Stimulated activated CD4-positive, alpha-beta T cell treated with anti-CD3 and anti-CD28 coated beads, Interleukin-4, amount 100 ng/mL, for 1 hour (primary cell): ENCODE measurements around the gene ZNF138.

ENCODE experiments used
- DNase-seq: peaks from one replicate; pipeline ENCODE4 v3.0.0-alpha.2; 2020

The ZNF138 gene

DNA sequence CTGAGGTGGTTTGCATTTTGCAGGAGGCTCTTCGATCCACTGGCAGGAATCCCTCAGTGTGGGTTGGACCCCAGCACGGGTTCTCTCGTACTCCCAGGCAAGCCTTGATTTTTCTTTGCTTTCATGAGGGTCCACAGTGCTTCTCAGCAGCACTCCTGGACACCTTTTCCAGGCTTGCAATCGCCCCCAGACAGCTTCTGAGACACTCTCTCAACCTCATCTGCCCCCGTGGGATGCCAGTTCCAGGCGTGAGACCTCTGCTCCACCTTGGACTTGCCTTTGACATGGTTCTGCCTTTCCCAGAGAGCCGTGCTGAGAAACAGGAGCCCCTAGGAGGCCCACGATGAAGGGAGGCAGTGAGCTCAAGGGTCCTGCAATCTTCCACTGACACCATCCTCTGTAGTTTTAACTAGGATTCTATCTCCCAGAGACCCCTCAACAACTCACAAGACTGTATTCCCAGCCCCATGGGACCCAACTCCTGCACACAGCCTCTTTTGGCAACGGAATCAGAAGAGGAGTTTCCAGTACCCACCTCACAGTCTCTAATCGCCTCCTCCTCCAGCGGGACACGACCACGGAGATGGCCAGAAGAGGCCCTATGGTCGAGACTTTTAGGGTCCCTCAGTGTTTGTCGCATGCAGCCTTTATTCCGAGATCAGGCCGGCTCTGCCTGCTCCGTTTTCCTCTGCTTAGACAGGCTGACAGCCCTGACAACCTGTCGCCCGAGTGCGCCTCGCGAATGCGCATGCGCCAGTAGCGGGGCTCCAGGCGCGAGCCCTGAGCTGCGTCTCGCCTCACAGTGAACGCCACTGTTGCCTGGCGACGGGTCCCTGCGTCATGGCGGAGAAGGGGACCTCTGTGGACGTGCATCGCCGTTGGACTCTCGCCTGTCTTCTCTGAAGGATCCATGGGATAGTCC lies 82.8 kb downstream of the ZNF138 start:
- peak; percentile 76 for DNase-seq

DNA sequence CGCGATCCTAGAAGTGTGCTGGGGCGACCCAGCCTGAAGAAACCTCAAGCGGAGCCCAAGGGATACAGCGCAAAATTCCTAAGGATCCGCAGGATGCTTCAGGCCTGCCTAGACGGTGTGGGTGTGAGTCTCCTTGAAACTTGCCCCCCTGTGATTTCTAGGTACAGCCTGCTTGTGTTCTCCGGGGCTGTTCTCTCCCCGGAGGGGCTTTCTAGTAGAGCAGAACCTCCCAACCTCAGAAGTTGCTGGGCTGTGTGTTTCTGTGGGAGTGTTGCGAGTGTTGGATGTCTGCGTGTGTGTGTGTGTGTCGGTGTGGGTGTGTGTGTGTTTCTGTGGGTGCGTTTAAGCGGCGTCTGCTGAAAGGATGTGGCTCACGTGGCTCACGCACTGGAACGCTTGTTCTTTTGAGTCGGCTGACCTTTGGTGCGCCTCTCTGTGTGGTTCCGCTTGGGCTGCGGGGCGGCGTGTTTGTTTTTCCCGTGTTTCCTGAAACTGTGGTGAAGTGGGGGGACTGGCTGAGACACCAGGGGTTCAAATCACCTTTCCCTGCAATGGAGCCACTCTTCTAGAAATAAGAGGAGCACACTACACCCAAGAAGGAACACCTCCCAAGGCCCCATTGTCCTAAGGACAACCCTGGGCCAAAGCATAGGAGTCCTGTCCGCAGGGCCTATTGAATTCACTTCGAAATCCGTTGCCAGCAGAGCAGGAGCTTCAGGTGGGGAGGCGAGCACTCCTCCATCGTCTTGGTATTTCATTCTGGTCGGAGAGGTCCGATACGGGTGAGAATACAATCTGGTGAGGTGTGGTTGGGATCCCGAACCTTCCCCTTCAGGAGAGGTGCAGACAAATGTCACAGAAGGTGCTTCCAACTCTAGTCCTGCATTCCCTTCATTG lies 83.7 kb downstream of the ZNF138 start:
- DNase-seq: no peak

DNA sequence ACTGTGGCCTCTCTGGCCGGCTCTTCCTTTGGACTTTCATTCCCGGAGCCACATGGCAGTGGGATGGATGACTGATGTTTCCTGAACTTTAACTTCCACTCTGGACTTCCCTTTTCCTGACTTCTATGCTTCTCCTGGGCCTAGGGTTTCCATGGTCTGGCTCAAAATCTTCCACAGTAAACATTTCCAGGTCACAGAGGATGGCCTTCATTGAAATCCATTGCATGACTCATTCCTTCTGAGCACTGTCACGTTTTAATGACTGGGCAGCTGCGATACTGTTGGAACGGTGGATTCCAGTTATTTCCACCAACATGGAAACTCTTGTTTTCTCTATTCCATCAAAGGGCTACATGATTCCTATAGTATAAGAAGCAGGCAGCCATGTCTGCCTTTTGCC lies 84.5 kb downstream of the ZNF138 start:
- no peak for DNase-seq

DNA sequence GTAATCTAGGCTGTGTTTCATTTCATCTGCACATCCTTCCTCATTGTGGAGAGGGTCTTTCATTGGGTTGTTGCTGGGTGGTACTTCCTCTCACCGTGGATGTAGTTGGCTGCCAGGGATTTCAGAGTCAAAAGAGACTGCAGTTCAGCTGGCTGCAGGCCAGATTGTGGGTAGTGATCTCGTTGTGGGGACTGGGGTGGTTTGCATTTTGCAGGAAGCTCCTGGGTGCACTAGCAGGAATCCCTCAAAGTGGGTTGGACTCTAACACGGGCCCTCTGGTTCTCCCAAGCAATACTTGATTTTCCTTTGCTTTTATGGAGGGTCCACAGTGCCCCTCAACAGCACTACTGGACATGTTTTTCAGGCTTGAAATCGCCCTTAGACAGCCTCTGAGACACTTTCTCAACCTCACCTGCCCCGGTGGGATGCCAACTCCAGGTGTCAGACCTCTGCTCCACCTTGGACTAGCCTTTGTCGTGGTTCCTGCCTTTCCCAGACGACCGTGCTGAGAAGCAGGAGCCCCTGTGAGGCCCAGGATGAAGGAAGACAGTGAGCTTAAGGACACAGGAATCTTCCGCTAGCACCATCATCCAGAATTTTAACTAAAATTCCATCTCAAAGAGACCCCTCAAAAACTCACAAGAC lies 85.0 kb downstream of the ZNF138 start:
- no peak for DNase-seq

DNA sequence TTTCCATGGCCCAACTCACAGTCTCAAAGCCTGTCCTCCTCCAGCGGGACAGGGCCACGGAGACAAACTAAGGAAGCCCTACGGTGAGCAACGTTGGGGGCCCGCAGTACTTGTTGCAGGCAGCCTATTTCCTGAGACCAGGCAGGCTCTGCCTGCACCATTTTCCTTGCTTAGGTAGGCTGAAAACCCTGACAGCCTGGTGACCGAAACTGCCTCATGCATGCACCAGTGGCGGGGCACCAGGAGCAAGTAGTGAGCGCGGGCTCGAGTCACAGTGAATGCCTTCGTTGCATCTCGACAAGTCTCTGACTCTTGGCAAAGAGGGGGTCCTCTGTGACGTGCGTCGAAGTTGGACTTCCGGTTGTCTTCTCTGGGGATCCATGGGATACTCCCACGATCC lies 85.6 kb downstream of the ZNF138 start:
- no peak for DNase-seq

DNA sequence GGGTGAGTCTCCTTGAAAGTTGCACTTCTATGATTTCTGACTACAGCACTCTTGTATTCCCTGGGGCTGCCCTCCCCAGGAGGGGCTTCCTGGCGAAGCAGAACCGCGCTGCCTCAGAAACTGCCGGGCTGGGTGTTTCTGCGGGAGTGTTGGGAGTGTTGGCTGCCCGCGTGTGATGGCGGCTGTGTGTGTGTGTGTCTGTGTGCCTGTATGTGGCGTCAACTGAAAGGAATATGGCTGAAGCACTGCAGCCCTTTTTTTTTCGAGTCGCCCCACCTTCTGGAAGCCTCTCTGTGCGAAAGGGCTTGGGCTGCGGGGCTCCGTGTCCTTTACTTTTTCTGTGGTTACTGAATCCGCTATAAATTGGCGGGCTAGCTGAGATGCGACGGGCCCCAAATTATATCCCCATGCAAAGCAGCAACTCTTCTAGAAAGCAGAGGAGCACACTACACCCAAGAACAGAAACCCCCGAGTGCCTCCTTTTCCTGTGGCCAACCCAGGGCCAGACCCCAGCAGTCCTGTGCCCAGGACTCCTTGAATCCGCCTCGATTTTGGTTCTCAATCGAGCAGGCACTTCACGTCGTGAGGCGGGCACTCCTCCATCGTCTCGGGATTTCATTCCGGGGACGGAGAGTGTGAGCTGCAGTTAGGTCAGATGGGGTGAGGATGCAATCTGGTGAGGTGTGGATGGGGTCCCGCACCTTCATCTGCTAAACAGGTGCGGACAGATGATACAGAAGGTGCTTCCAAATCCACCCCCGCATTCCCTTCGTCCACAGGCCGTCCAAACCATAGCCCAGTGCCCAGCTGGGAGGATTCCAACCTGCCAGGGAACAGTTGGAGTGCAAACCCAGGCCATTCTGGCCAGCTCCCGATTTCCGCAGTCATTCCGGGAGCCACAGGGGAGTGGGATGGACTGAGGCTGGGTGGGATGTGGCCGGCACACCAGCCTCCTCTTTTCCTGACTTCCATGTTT lies 86.4 kb downstream of the ZNF138 start:
- DNase-seq: no peak

DNA sequence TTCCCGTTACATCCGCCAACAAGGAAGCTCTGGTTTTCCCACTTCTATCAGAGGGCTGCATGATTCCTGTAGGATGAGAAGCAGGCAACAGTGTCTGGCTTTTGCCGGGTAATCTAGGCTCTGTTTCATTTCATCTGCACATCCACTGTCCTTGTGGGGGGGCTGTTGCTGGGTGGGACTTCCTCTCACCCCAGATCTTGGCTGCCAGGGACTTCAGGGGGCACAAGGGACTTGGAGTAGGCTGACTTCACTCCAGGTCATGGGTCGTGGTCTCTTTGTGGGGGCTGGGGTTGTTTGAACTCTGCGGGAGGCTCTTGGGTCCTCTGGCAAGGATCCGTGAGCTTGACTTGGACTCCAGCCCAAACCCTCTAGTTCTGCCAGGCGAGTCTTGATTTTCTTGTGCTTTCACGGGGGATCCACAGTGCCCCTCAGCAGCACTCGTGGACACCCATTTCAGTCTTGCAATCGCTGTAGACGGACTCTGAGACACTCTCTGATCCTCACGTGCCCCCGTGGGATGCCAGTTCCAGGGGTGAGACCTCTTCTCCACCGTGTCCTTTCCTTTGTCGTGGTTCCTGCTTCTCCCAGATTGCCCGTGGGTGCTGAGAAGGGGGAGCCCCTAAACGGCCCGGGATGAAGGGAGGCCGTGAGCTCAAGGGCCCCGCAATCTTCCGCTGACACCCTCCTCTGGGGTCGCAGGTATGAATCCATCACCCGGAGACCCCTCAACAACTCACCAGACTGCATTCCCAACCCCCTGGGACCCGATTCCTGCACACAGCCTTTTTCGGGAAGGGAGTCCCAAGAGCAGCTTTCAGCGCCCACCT lies 87.4 kb downstream of the ZNF138 start:
- DNase-seq: no peak

DNA sequence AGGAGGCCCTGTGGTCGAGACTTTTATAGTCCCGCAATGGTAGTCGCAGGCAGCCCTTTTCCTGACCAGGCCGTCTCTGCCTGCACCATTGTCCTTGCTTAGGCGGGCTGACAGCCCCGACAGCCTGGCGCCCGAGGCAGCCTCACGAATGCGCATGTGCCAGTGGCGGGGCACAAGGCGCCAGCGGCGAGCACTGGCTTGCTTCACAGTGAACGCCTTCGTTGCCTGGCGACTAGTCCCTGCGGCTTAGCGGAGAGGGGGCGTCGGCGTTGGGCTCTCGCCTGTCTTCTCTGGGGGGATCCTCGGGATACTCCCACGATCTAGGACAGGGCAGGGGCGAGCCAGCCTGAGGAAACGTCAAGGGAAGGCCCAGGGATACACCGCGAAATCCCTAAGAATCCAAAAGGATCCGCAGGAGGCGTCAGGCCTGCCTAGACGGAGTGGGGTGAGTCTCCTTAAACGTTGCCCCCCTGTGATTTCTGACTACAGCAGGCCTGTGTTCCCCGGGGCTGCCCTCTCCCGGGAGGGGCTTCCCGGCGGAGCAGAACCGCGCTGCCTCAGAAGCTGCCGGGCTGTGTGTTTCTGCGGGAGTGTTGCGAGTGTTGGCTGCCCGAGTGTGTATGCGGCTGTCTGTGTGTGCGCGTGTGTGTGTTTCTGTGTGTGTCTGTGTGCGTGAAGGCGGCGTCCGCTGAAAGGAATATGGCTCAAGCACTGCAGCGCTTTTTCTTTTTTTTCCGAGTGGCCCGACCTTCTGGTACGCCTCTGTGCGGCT lies 88.3 kb downstream of the ZNF138 start:
- peak; percentile 46 for DNase-seq
